GM18870 (cell line): Measurements from ENCODE around the gene OR6A2.
"Not testable (repeated sequence)": the region's sequence is repeated elsewhere in the genome, so short reads cannot be mapped to it uniquely, and the experiment has no call there.

Experiments
- ATAC-seq: cut with Tn5 transposase; IDR thresholded peaks from one replicate; pipeline ENCODE4 v1.9.1; 2021; ENCODE audit warnings: moderate library complexity; ENCODE audit not compliant: unreplicated experiment

OR6A2 gene

DNA sequence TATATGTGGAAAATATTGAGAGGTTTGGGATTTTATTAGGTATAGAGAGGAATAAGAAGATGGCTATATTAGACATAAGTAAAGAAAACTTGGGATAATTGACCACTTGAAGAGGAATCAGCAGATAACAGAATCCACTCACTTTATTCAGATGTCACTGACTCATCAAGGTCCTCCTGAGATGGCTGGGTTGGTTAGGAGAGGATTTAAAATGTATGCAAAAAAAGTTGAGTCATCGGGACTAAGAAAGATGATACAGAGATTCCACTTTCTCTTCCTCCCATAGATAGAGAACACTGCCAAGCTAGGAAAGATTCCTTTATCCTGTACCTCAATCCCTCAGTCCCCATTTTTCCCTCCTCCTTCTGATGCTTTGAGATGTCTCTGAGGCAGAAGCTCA lies at the start of gene OR6A2:
Gene OR6A2, minus strand, starts transcription at position 288 of the 400 bp plus-strand sequence. CDS start 3,981 bp downstream, outside the sequence.
- no peak for ATAC-seq

DNA sequence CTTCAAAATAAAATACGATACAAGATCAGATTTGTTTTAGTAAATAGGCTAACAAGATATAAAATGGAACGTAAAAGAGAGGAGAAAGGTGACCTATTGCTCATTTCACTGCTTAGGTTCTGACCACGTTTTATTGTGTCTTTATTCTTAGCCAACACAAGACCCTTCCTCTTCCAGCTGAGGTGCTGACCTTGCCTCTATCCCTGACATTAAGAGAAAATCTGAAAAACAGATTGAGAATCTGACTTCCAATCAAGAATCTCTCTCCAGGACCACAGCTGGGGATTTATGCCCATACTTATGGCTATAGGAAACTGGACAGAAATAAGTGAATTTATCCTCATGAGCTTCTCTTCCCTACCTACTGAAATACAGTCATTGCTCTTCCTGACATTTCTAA lies 45.9 kb upstream of the OR6A2 start, which contains the start of gene OR10A5:
Gene OR10A5, plus strand, starts transcription at position 301 of the 400 bp plus-strand sequence. Its CDS starts 0 bp downstream, at position 301.
- ATAC-seq: no peak

DNA sequence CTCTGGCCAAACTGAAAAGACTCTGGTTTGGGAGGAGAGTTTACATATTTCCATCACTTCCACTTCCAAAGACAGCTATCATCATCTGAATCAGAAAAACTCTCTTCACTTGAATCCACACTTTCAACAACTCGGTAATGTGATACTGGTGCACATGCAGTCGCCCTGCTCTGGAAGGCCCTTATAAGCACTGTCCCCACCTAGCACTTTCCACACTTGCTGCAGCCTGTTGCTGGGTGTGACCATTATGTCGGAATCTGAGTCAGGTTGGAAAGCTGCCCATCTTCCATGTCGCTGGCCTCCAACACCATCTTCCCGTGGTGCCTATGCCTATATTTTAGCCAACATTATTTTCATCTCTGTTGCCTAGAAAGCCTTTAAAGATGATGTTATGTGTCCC lies 44.9 kb upstream of the OR6A2 start:
- ATAC-seq: no peak

DNA sequence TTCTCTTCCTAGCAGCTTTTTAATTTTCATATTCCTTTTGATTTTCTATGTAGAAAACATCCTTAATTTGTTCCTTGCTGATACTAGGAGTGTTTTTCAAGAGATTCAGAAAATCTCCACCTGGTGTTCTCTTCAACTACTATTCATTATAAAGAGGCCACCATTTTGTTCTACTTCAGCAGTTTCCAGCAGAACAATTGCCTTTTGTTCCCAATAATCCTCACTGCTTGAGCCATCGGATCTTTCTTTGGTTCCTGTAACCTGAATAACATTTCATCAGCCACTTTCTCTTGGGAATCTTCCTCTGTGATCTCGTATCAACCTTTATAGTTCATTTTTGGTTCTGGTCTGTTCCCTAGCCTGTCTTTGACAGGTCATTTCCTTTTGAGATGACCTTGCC lies 44.2 kb upstream of the OR6A2 start:
- ATAC-seq: no peak

DNA sequence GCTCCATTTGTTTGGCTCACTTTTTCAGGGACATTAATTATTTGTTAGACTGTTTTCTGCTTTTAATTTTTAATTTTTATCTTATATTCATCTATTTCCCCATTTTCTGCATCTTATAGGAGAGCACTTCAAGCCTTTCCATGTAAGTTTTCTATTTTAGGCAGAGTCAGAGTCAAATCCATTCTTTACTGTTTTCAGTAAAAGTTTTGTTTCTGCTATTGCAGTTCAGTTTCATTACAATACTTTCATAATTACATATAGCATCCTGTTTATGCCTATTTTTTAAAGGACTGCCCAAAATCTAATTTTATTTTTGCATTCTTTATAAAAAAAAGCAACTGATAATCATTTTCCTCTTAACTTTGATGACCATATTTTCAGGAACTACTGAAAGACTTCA lies 42.2 kb upstream of the OR6A2 start:
- no peak for ATAC-seq

DNA sequence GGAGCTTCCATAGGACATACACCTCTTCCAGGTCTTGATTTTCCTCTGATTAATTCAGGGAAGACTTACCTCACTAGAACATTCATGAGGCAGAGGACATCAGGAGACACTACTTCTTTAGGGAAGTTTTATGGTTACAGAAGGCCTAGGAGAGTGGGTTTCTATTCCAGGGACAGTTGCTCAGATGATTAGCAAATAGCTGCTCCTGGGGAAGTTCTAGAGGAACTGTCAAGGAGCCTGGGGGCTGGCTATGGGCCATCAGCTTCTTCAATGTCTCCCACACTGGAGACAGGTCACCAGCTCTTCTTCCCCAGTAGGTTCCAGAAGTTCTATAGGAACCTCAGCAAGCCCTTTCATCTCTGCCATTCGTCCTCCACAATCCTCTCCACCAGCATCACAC lies 34.5 kb upstream of the OR6A2 start:
- no peak for ATAC-seq

DNA sequence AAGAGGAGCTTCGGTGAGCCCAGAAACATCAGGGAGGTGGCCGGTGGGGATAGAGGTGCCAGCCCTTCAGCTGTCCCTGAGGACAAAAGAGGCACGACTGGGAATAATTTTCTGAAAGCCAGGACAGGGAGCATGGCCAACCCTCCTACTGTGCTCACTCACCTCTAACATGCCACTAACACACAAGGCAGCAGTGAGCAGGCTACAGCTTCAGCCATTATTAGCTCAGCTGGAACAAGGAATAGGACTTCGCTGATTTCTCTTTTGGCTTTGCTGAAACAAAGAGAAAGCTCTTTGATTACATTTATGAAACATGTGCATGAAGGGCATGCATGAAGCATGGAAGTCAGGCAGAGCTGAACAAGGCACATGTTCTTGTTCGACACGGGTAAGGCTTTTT lies 33.9 kb upstream of the OR6A2 start:
- ATAC-seq: no peak

DNA sequence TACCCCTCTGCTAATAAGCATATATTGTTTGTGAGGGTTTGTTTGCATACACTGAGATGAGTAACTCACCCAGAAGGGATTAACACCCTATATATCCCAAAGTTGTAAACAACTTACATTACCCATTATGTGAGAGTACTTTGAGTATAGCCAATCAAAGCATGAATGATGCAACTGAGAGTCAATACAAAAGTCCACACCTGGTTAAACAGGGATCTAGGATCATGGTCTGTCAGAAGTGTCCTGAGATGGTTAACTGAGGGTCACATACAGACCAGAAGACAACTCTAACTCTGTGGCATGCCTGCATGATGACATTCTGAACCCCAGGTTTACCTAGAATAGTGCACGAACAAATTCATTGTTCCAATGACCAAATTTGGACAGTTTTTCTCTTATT lies 28.6 kb upstream of the OR6A2 start:
- no peak for ATAC-seq

DNA sequence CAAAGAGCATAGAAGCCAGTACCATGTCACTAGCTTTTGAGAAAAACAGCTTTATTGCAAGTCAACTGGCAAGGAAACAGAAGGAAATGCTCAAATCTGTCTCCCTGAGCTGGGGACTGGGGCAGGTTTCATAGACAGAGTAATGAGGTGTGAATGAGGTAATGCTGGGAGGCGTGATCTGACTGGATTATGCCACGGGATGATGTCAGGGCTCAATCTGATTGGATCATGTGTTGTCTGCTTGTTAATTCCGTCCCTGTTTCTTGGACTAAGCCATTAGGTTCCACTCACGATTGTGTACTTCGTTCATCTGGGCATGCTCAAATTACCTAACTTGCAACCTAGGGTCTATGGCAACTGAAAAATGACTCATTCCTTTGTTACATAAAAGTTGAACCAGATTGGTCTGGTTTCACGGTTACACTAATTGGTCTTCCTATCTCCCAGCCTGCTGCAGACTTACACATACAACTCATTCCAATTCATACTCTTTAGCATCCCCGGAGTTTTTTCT lies 25.8 kb upstream of the OR6A2 start:
- no peak for ATAC-seq

DNA sequence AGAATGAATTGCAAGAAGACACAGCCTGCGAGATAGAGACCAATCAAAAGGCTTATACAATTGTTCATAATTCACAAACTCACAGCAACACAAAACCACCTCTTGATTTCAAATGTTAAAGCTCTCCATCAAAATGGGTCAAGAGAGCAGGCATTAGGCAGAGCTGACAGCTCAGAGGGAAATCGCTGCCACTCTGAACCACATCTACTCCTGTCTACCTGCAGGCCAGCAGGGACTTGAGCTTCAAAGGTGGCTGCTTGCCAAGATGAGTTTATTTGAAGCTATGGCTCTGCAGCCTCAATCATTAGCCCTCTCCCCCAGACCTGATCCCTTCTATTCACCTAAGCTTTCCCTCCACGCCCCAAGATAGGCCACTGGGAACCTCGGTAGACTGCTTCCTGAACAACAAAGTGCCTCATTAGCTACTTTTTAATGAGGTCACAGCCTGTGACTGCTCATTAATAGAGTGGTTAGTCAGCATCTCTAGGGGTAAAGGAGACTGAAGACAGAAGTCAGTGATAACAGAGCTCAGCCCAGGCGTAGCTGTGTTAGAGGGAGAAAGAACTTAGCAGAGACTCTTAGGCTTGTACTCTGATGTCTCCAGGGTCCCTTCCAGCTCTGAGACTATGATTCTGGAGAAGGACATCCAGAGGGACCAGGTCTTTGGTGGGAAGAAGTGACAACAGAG lies 24.8 kb upstream of the OR6A2 start:
- no peak for ATAC-seq

DNA sequence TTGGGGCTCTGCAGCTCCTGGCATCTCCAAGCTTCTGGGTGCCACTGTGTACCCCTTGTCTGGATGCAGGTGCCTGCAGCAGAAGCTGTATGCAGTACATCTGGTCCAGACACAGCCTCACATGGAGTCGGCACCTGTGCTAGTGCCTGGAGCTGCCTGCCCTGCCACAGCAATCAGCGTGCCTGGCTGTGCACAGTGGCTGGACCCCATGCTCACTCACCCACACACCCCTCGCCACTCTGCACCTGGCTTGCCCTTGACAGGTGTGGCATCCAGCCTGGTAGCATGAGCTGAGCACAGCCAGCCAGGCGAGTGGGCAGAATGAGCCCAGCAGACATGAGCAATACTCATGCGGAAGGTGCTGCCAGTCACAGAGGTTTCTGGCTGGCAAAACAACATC lies 19.5 kb upstream of the OR6A2 start:
- no peak for ATAC-seq

DNA sequence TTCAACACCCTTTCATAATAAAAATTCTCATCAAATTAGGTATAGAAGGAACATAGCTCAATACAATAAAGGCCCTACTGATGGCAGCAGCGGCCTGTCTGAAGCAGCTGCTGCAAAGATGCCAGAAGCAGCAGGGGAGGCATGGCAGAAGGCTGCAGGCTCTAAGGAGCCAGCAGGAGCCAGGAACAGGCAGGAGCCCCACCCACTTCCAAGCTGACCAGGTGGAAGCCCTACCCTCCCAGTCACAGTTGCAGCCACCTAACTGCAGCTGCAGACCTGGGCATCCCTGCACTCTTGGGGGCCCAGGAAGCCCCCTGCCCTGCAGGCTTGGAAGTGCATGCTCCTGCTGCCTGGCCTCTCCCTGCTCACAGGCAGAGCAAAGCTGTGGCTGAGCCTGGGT lies 18.2 kb upstream of the OR6A2 start:
- ATAC-seq: no peak

DNA sequence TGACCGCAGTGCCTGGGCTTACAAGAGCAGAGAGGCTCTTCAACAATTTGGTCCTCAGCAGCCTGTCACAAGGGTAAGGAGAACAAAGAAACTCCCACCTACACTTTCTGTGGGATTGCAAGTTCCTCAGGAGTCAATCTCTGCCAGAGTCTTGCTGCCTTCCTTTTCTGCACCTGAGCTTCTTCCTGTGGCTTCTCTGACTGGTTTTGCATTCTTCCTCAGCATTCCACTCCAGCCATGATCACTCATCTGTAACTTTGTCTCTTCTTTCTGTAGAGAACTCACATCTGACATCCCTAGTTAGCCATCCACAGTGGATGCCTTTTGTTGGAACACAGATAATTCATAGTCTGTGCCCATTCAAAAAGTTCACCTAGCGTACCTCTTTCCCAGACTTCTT lies 14.2 kb upstream of the OR6A2 start:
- ATAC-seq: no peak

DNA sequence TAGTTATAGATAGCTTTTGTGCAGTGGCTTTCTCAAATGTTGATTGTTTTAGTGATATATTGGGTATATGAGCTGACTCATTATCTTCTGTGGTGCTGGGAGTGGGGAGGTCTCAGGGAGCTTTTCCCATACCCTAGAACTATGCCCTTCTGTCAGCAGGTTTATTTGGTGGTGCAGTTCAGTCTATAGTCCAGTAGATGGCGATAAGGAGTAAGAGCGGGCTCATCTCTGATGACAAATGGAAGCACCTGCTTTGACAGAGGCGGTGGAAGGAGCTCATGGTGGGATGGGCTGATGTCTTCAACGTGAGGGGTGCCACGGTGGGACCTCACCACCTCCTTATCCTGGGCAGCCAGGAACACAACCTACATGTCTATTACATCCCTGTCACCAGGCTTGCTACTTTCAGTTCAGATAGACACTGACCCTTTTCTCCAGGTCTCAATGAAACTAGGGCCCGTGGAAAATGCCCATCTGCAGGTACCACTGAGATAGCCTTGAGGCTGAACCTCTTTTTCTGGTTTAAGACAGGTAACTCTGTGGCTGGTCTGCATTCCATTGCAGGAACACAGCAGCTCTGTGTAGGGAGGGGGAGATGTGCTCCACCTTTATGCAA lies 13.0 kb upstream of the OR6A2 start:
- no peak for ATAC-seq

DNA sequence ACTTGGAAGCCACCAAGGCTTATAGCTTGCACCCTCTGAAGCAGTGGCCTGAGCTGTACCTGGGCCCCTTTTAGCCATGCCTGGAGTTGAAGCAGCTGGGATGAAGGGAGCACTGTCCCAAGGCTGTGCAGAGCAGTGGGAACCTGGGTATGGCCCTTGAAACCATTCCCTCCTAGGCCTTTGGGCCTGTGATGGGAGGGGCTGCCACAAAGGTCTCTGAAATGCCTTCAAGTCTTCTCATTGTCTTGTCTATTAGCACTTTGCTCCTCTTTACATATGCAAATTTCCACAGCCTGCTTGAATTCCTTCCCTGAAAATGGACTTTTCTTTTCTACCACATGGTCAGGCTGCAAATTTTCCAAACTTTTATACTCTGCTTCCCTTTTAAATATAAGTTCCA lies 1.6 kb upstream of the OR6A2 start:
- not testable (repeated sequence) for ATAC-seq

DNA sequence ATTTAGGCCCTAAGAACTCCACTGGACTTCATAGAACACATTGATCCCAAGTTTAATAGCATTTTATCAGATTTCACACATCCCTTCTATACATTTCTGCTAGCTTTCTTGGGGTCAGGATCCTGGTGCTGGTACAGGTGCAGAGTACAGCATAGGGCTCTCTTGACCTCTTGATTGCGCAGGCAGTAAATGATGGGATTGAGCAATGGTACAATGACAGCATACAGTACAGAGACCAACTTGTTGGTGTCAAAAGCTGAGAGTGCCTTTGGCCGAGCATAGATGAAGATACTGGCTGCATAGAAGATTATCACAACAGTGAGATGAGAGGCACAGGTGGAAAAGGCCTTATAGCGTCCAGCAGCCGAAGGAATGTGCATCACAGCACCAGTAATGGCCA lies 4.8 kb downstream of the OR6A2 start:
- ATAC-seq: no peak

DNA sequence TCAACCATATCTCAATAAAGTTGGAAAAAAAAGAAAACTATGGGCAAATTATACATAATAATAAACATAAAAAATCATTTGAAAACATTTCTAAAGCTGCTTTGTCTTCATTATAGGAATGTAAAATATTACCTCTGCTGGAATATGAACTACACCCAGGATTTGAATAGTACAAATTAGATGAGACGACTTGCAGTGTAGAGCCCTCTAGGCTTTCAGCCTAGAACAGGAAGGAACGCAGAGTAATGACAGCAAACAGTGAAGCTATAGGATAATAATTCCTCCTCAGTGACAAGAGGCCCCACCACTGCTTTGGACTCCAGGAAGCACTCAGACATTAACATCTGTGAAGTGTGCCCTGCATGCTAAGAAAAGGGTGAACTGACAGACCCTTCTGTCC lies 8.9 kb downstream of the OR6A2 start:
- ATAC-seq: no peak

DNA sequence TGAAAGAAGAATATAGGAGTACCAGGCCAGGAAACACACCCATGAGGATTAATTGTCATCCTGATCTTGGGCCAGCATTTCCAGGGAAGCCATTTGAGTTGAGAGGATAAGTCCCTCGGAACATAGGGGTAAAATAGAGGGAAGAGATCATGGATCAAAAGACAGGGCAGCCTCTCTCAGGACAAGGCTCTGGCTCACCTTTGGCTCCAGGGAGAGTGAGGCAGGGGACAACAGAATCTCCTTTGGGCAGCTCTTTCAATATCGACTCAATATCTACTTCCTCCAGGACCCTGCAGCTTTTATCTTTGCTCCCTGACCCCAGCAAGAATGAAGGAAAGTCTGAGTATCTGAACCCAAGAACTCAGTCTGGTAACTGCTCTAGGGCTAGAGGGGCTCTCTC lies 16.8 kb downstream of the OR6A2 start, which contains the start of gene OR2AG1:
Gene OR2AG1, plus strand, starts transcription at position 301 of the 400 bp plus-strand sequence. CDS start 2,018 bp downstream, outside the sequence.
- no peak for ATAC-seq

DNA sequence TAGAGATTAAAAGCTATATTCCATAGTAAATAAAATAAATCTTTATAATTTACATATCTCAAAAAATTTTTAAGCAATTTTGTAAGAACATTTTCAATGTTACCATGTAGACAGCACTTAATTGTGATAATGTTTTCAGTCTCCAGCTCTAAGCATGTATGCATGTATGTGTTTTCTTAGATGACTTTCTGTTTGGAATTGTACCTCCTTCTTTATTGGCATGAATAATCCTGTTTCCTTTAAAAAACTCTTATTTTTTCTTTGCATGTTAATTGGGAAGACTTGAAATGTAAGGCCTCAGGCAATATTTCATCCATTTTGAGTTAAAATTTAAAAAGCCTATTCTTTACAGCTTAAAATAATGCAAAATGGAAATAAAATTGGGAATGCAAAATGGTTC lies 18.7 kb downstream of the OR6A2 start:
- no peak for ATAC-seq

DNA sequence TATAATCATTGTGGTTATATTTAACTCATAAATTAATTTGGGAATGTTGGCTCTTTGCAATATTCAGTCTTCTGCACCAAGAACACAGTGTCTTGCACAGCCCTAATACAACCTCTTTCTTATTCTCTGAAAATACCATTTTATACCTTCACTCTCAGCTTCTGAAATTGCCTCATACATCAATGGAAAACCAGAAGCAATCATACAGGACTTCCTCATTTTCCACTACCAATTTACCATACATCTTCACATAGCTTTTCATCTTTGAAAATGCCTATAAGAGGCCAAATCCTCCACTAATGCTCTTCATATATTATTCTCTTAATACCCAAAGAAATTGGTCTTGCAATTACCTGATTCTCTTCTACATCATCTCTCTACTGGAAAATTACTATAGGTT lies 21.0 kb downstream of the OR6A2 start:
- no peak for ATAC-seq

DNA sequence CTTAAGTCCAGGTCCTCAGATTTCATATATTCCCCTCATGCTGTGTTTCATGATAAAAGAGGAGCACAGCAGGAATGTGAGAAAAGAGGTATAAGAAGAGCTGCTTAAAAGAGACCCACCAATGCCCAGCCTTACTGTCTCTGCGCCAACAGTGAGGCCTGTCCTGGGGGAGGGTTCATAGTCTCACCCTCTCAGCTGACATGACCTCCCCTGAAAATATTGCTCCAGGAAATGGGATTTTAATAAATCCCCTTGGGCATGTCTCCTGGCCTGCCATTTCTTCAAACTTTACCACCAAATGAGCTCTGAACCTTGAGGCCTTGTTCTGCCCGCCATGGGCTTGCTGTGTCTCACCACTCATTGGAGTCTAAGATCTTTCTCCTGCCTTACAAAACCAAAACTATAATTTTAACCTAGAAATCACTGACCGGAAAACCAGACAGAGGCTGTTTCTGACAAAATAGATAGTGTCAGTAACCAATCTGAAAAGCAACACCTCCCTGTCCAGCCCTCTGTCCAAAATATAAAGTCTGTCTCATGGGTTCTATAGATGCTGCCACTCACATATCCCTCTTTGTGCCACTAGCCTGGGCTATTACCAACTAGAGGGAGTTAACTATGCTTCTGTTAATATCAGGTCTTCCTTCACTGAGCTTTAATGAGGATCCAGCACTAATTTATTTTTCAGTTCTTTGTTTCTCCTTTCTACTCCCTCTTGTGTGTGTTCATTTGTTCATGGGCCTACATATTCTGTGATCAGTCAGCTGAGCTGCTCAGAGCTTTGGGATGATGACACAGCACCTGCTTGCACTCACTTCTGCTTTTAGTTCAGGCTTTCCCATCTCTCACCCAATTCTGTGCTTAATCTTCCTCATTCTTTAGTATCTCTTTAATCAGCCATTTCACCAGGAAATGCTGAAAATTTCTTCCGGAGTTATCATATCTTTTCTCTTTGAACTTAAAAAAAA lies 27.3 kb downstream of the OR6A2 start, which contains the start of gene OR2AG2:
Gene OR2AG2, minus strand, starts transcription at position 51 of the 968 bp plus-strand sequence. CDS start 3,019 bp downstream, outside the sequence.
- ATAC-seq: peak; percentile 90
